IMR-90 (cell line): Measurements from ENCODE around the gene FAM217A. TPM values are rescaled to one million over a fixed set of nuclear protein-coding genes. Genes with fewer than 3 reads are reported as not detected.

Experiments
- ATAC-seq: fragments of 200-7000 bp; cut with Tn5 transposase; 2 replicates; pipeline ENCODE4 v1.9.1; 2020; ENCODE audit warnings: low read depth, mild to moderate bottlenecking, moderate library complexity
- BruUV-seq: library from RNA; stranded (reverse); fragments of 400-500 nt; replicated peaks from 2 replicates; lab custom pipeline; 2021; lab: Mats Ljungman, UMichigan
- CTCF ChIA-PET: fragments of 300-600 bp; formaldehyde crosslinking; extraction: SDS; loops from one replicate; lab custom pipeline; 2021; ENCODE audit warnings: antibody characterized with exemption; lab: Yijun Ruan, JAX
- POLR2A ChIA-PET: fragments of 300-600 bp; sonication (Branson Sonifier 250); formaldehyde crosslinking; loops from one replicate; lab custom pipeline; 2022; ENCODE audit warnings: antibody characterized with exemption; ENCODE audit not compliant: unreplicated experiment; lab: Charles Lee
- DNase-seq: peaks from one replicate; pipeline ENCODE4 v3.0.0; 2013
- H2AFZ ChIP-seq: replicated peaks from 2 replicates; pipeline ENCODE3; 2013; ENCODE audit warnings: low read length, mild to moderate bottlenecking; ENCODE audit not compliant: poor library complexity
- H2AK5ac ChIP-seq: 2 replicates; pipeline ENCODE4 v1.6.1; 2013; ENCODE audit warnings: low read depth, low read length, inconsistent platforms
- H2AK9ac ChIP-seq: replicated peaks from 2 replicates; pipeline ENCODE3; 2013; ENCODE audit warnings: mild to moderate bottlenecking, low read depth, low read length, moderate library complexity; ENCODE audit not compliant: poor library complexity
- H2BK120ac ChIP-seq: 2 replicates; pipeline ENCODE4 v1.6.1; 2013; ENCODE audit warnings: low read depth, low read length, inconsistent platforms
- H2BK15ac ChIP-seq: 3 replicates; pipeline ENCODE4 v1.6.1; 2013; ENCODE audit warnings: low read depth, low read length, inconsistent platforms
- H2BK20ac ChIP-seq: 2 replicates; pipeline ENCODE4 v1.6.1; 2013; ENCODE audit warnings: low read depth, mild to moderate bottlenecking, inconsistent platforms, low read length, moderate library complexity
- H2BK5ac ChIP-seq: 2 replicates; pipeline ENCODE4 v1.6.1; 2013; ENCODE audit warnings: mild to moderate bottlenecking, low read depth, low read length, inconsistent platforms; ENCODE audit not compliant: poor library complexity, severe bottlenecking
- H3K14ac ChIP-seq: replicated peaks from 2 replicates; pipeline ENCODE4 v1.6.1; 2013; ENCODE audit warnings: low read depth, low read length, inconsistent platforms
- H3K18ac ChIP-seq: 2 replicates; pipeline ENCODE4 v1.6.1; 2013; ENCODE audit warnings: low read depth, low read length, control low read depth
- H3K23ac ChIP-seq: 2 replicates; pipeline ENCODE4 v1.6.1; 2013; ENCODE audit warnings: low read depth, low read length, inconsistent platforms
- H3K27ac ChIP-seq: 2 replicates; pipeline ENCODE4 v1.5.1; 2013; ENCODE audit warnings: mild to moderate bottlenecking, control low read depth, low read length; ENCODE audit not compliant: insufficient read depth
- H3K27me3 ChIP-seq: 2 replicates; pipeline ENCODE4 v1.6.1; 2013; ENCODE audit warnings: low read length; ENCODE audit not compliant: control insufficient read depth, insufficient read depth
- H3K36me3 ChIP-seq: 2 replicates; pipeline ENCODE4 v1.6.1; 2013; ENCODE audit warnings: low read length, mixed read lengths; ENCODE audit not compliant: control insufficient read depth, insufficient read depth
- H3K4ac ChIP-seq: 2 replicates; pipeline ENCODE4 v1.6.1; 2013; ENCODE audit warnings: low read depth, low read length, inconsistent platforms
- H3K4me1 ChIP-seq: 2 replicates; pipeline ENCODE4 v1.6.1; 2013; ENCODE audit warnings: low read length, mixed read lengths; ENCODE audit not compliant: control insufficient read depth, insufficient read depth
- H3K4me2 ChIP-seq: 2 replicates; pipeline ENCODE4 v1.6.1; 2013; ENCODE audit warnings: low read depth, mild to moderate bottlenecking, control low read depth, low read length, moderate library complexity
- H3K4me3 ChIP-seq: 2 replicates; pipeline ENCODE4 v1.5.1; 2013; ENCODE audit warnings: low read depth, mild to moderate bottlenecking, control low read depth, low read length, moderate library complexity; ENCODE audit not compliant: insufficient read depth
- H3K56ac ChIP-seq: 2 replicates; pipeline ENCODE4 v1.6.1; 2013; ENCODE audit warnings: low read length, inconsistent platforms; ENCODE audit not compliant: insufficient read depth; ENCODE audit errors: extremely low read depth
- H3K79me1 ChIP-seq, 2 experiments: 2 replicates each; pipeline ENCODE4 v1.6.1; 2013; ENCODE audit warnings: low read length in 2 of 2, inconsistent platforms in 1 of 2, low read depth in 1 of 2
- H3K9ac ChIP-seq: 2 replicates; pipeline ENCODE4 v1.6.1; 2013; ENCODE audit warnings: low read depth, low read length, control low read depth
- H3K9me1 ChIP-seq: 2 replicates; pipeline ENCODE4 v1.6.1; 2013; ENCODE audit warnings: low read length, inconsistent platforms; ENCODE audit not compliant: insufficient read depth
- H3K9me3 ChIP-seq: 2 replicates; pipeline ENCODE4 v1.6.1; 2013; ENCODE audit warnings: low read length; ENCODE audit not compliant: control insufficient read depth, insufficient read depth
- H4K20me1 ChIP-seq: 2 replicates; pipeline ENCODE4 v1.6.1; 2013; ENCODE audit warnings: low read length, inconsistent platforms; ENCODE audit not compliant: insufficient read depth
- H4K5ac ChIP-seq: 2 replicates; pipeline ENCODE4 v1.6.1; 2013; ENCODE audit warnings: mild to moderate bottlenecking, low read depth, low read length, control low read depth
- H4K8ac ChIP-seq, 2 experiments: 2 replicates each; pipeline ENCODE4 v1.6.1; 2013; ENCODE audit warnings: low read depth in 2 of 2, low read length in 2 of 2, control low read depth in 1 of 2, inconsistent platforms in 1 of 2
- H4K91ac ChIP-seq: 2 replicates; pipeline ENCODE4 v1.6.1; 2013; ENCODE audit warnings: low read depth, low read length, inconsistent platforms; ENCODE audit not compliant: insufficient read depth
- BHLHE40 ChIP-seq: fragments of 150-350 bp; IDR thresholded peaks from 2 replicates; pipeline ENCODE4 v1.6.1; 2016; ENCODE audit warnings: mild to moderate bottlenecking, low read depth, low read length
- CEBPB ChIP-seq: IDR thresholded peaks from 2 replicates; pipeline ENCODE4 v1.6.1; 2012; ENCODE audit warnings: low read depth, low read length, improper control_type of control experiment
- MAFK ChIP-seq: IDR thresholded peaks from 2 replicates; pipeline ENCODE4 v1.6.1; 2012; ENCODE audit warnings: low read depth, low read length, improper control_type of control experiment
- RAD21 ChIP-seq: IDR thresholded peaks from 2 replicates; pipeline ENCODE4 v1.6.1; 2012; ENCODE audit warnings: low read length, improper control_type of control experiment
- RCOR1 ChIP-seq: IDR thresholded peaks from 2 replicates; pipeline ENCODE4 v1.6.1; 2012; ENCODE audit warnings: mild to moderate bottlenecking, low read length, improper control_type of control experiment; ENCODE audit not compliant: insufficient replicate concordance
- WGBS, 2 experiments: methylation state at CpG; one replicate each; pipeline versions ENCODE4 v1.1.5 to v1.1.7; 2013; ENCODE audit warnings: missing lambda C conversion rate in 2 of 2; ENCODE audit not compliant: insufficient read length in 1 of 2; ENCODE audit errors: extremely low coverage in 2 of 2; 5-methylcytosine and 5-hydroxymethylcytosine counted together
- dilution Hi-C: fragments of 300-500 bp; cut with HindIII; formaldehyde crosslinking; loops from one replicate; pipeline ENCODE4 v1.14.3; 2018; ENCODE audit warnings: low sequenced_read_pairs; ENCODE audit not compliant: unreplicated experiment
- in situ Hi-C: fragments of 300-500 bp; cut with MboI; formaldehyde crosslinking; loops from 3 replicates; pipeline ENCODE4 v1.14.3; 2019; ENCODE audit warnings: low sequenced_read_pairs, inconsistent platforms, mixed read lengths
- intact Hi-C: fragments of 100-400 bp; cut with micrococcal nuclease; formaldehyde crosslinking; loops from 2 replicates; pipeline ENCODE4 v1.10.0; 2022
- polyA plus RNA-seq, 3 experiments: library from polyadenylated mRNA; depleted of rRNA; stranded (reverse); fragments of >200 nt; gene quantifications; 2 replicates each; pipeline ENCODE4 v1.2.3, GENCODE V29; 2012; ENCODE audit warnings: low replicate concordance in 1 of 3
- total RNA-seq: library from RNA; depleted of rRNA; stranded (reverse); fragments of >200 nt; gene quantifications from 2 replicates; pipeline ENCODE4 v1.2.3, GENCODE V29; 2012

Gene FAM217A
- total and polyA plus RNA-seq, 2 of the 4 experiments (the other 2 are of a cell fraction): not detected

GRCh38 chr6:4059115-4059777 is 19.7 kb downstream of the FAM217A start (continued):
- TF ChIP-seq RAD21: peak; percentile 13; the same call in 1 of the 2 replicates
- no peak for TF ChIP-seq RCOR1
- no peak for TF ChIP-seq MAFK

GRCh38 chr6:4057036-4057435 is 21.9 kb downstream of the FAM217A start:
- BruUV-seq: no TSS peak
- CTCF ChIA-PET: interaction anchor here (0.9 kb wide), 1 partner anchor 77 kb away, joined by 3 read pairs; no protein-coding TSS in a partner anchor
- in situ Hi-C loops: loop anchor here (5.0 to 10.0 kb wide), 2 partner anchors 100 to 878 kb away; no protein-coding TSS in a partner anchor

More at GRCh38 chr6:4057036-4057435, 21.9 kb downstream of the FAM217A start:
- POLR2A ChIA-PET: no interaction called here
- Histone ChIP-seq H2BK5ac (peak overlapping the region; percentile 15), H3K56ac (no peak overlapping the region), H3K23ac (no peak overlapping the region), H3K36me3 (peaks cover 24% of the 10 kb centered on the region), H2BK20ac (no peak overlapping the region), H3K9me1 (peaks cover 3% of the 10 kb centered on the region; the same call in 1 of the 2 replicates), H3K9me3 (no peaks in the 10 kb centered on the region), H3K9ac (no peak overlapping the region), H4K20me1 (no peaks in the 10 kb centered on the region; the same call in 1 of the 2 replicates), H3K4ac (no peak overlapping the region), H3K27ac (no peak overlapping the region), H3K4me2 (no peak overlapping the region), H4K8ac (no peak overlapping the region), H2BK120ac (no peak overlapping the region), H3K4me1 (peaks cover 8% of the 10 kb centered on the region), H2AK5ac (no peak overlapping the region), H2AK9ac (no peak overlapping the region), H4K5ac (no peak overlapping the region), H3K79me1 (peaks cover 10 to 22% of the 10 kb centered on the region in 2 experiments), H3K27me3 (no peaks in the 10 kb centered on the region), H3K4me3 (no peak overlapping the region), H3K18ac (no peak overlapping the region), H2AFZ (no peak overlapping the region), H3K14ac (no peak overlapping the region), H2BK15ac (no peak overlapping the region), H4K91ac (no peak overlapping the region)
- no peak for ATAC-seq
- dilution Hi-C loops (no loop called here), intact Hi-C loops (loop anchor here (5.0 kb wide), 1 partner anchor 80 kb away; the partner anchor contains the start of gene ECI2)
- DNase-seq: no peak
- WGBS, 2 experiments: no CpG with 5 or more reads among the region's 2 CpGs
- TF ChIP-seq BHLHE40 (no peak), CEBPB (no peak)
